ENCODE measurements around the gene SIM1. TPM values are rescaled to one million over a fixed set of nuclear protein-coding genes. Genes with fewer than 3 reads are reported as not detected.

The SIM1 gene
- total RNA-seq, 1 experiment from 2014 or later, result not detected

GRCh38 chr6:100382767-100383195 is 81.9 kb downstream of the SIM1 start:
- no peaks in the 10 kb centered on the region for H3K9me3 ChIP-seq (ENCODE audit: control insufficient read depth, insufficient read depth, low read depth, low read length)
- no TSS peak for BruUV-seq (replicated peaks)
- intact Hi-C loops (cut with micrococcal nuclease; ENCODE audit: unreplicated experiment) (no loop called here), in situ Hi-C loops (cut with HindIII; ENCODE audit: low pct_unique_long_range_greater_than_20kb, low sequenced_read_pairs) (no loop called here)
- DNase-seq (ENCODE audit: low read depth, low spot score), result no peak
- no peaks in the 10 kb centered on the region for H3K4me1 ChIP-seq (ENCODE audit: control insufficient read depth, insufficient read depth, low read length)
- TF ChIP-seq REST (IDR thresholded peaks at IDR 0.05; ENCODE audit: insufficient read depth in 1 of 2, low read depth in 2 of 2, low read length in 1 of 2) (no peak), SIN3A (IDR thresholded peaks at IDR 0.05; ENCODE audit: borderline replicate concordance, insufficient read depth, low read depth, low read length) (no peak), TCF7L2 (IDR thresholded peaks at IDR 0.05; ENCODE audit: low read depth, low read length) (no peak), POLR2AphosphoS5 (IDR thresholded peaks at IDR 0.05; ENCODE audit: low read depth, low read length) (no peak)
- TF ChIP-seq, protein P1, sequence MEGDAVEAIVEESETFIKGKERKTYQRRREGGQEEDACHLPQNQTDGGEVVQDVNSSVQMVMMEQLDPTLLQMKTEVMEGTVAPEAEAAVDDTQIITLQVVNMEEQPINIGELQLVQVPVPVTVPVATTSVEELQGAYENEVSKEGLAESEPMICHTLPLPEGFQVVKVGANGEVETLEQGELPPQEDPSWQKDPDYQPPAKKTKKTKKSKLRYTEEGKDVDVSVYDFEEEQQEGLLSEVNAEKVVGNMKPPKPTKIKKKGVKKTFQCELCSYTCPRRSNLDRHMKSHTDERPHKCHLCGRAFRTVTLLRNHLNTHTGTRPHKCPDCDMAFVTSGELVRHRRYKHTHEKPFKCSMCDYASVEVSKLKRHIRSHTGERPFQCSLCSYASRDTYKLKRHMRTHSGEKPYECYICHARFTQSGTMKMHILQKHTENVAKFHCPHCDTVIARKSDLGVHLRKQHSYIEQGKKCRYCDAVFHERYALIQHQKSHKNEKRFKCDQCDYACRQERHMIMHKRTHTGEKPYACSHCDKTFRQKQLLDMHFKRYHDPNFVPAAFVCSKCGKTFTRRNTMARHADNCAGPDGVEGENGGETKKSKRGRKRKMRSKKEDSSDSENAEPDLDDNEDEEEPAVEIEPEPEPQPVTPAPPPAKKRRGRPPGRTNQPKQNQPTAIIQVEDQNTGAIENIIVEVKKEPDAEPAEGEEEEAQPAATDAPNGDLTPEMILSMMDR (IDR thresholded peaks at IDR 0.05), result no peak
- ChIA-PET CTCF (no interaction called here), POLR2A (no interaction called here)
- H3K36me3 ChIP-seq (ENCODE audit: control insufficient read depth, insufficient read depth, low read length), result no peaks in the 10 kb centered on the region
- no peak overlapping the region for H3K4me3 ChIP-seq (ENCODE audit: low read depth in 2 of 2, low read length in 2 of 2)
- ATAC-seq, result no peak
- H3K27ac ChIP-seq (ENCODE audit: low read length), result no peak overlapping the region
- no peaks in the 10 kb centered on the region for H3K27me3 ChIP-seq (ENCODE audit: control insufficient read depth, insufficient read depth, low read length)

- in situ Hi-C loops (cut with HindIII; ENCODE audit: low pct_unique_long_range_greater_than_20kb, low sequenced_read_pairs) (no loop called here), intact Hi-C loops (cut with micrococcal nuclease; ENCODE audit: unreplicated experiment) (no loop called here)
- Histone ChIP-seq H3K27ac (ENCODE audit: low read length) (no peak overlapping the region), H3K4me1 (ENCODE audit: control insufficient read depth, insufficient read depth, low read length) (no peaks in the 10 kb centered on the region), H3K9me3 (ENCODE audit: control insufficient read depth, insufficient read depth, low read depth, low read length) (no peaks in the 10 kb centered on the region), H3K27me3 (ENCODE audit: control insufficient read depth, insufficient read depth, low read length) (no peaks in the 10 kb centered on the region), H3K4me3 (ENCODE audit: low read depth in 2 of 2, low read length in 2 of 2) (no peak overlapping the region), H3K36me3 (ENCODE audit: control insufficient read depth, insufficient read depth, low read length) (no peaks in the 10 kb centered on the region)
- TF ChIP-seq TCF7L2 (IDR thresholded peaks at IDR 0.05; ENCODE audit: low read depth, low read length) (no peak), SIN3A (IDR thresholded peaks at IDR 0.05; ENCODE audit: borderline replicate concordance, insufficient read depth, low read depth, low read length) (no peak), REST (IDR thresholded peaks at IDR 0.05; ENCODE audit: insufficient read depth in 1 of 2, low read depth in 2 of 2, low read length in 1 of 2) (no peak), POLR2AphosphoS5 (IDR thresholded peaks at IDR 0.05; ENCODE audit: low read depth, low read length) (no peak)
- TF ChIP-seq, protein P1 (IDR thresholded peaks at IDR 0.05), result no peak
- BruUV-seq (replicated peaks), result no TSS peak
- ATAC-seq (no peak), DNase-seq (ENCODE audit: low read depth, low spot score) (no peak)
- ChIA-PET POLR2A (no interaction called here), CTCF (no interaction called here)
Measured at GRCh38 chr6:100382031-100382430, 82.7 kb downstream of the SIM1 start.

All from Panc1 (cell line).